Measurements from ENCODE around the gene NSRP1.
"Not testable (repeated sequence)": the region's sequence is repeated elsewhere in the genome, so short reads cannot be mapped to it uniquely, and the experiment has no call there.

The NSRP1 gene, protein sequence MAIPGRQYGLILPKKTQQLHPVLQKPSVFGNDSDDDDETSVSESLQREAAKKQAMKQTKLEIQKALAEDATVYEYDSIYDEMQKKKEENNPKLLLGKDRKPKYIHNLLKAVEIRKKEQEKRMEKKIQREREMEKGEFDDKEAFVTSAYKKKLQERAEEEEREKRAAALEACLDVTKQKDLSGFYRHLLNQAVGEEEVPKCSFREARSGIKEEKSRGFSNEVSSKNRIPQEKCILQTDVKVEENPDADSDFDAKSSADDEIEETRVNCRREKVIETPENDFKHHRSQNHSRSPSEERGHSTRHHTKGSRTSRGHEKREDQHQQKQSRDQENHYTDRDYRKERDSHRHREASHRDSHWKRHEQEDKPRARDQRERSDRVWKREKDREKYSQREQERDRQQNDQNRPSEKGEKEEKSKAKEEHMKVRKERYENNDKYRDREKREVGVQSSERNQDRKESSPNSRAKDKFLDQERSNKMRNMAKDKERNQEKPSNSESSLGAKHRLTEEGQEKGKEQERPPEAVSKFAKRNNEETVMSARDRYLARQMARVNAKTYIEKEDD

DNA sequence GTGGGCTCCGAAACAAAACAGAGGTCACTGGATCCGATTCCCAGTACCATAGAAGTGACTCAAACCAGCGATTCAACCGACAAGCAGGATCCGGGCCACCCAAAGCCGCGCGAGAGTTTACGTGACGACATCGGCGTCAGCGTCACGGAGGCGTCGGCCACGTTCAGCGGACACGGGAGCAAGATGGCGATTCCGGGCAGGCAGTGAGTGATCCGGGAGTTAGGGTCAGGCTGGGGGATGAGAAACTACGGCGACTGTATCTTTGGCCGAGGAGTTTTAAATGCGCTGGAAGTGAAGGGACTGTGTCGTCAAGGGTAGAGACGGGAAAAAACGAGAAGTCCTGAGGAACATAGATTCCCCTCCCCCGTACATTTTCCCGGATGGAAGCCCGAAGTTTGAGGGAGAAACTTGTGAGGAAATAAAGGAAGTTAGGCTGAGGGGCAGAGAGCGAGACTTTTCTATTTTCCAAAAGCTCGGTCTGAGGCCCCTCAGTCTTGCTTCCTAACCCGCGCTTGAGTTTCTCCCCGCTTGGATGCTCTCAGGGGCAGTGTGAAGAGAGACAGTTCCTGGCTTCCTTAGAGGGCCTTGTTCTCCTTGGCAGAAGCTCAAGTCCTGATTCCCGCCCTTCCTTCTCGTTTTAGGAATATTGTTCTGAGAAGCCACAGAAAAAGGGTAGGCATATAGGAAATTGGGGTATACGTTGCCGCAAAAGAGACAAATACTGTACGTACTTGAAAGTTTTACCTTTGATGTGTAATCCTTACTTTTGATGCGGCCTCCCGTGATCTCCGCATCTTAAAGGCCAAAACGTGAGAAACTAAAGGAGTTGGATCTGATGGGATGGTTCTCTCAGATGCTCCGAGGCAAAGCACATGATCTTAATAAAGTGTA, at the start of gene NSRP1:
NSRP1 (plus strand) TSS at position 156 of the 891 bp plus-strand sequence; CDS start at position 184, 28 bp downstream.
- DNase-seq: peak; percentile 90

DNA sequence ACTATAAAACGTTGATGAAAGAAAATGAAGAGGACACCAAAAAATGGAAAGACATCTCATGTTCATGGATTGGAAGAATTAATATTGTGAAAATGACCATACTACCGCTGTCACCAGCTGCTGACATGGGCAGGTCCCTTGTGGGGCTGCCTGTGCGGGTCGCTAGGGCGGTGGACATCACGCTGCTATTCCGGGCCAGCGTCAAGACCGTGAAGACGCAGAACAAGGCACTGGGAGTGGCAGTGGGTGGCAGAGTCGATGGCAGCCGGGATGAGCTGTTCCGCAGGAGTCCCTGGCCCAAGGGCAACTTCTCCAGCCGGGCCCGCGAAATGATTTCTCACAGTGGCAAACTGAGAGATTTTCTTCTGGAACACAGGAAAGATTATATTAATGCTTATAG, 48.2 kb upstream of the NSRP1 start:
- DNase-seq: no peak

DNA sequence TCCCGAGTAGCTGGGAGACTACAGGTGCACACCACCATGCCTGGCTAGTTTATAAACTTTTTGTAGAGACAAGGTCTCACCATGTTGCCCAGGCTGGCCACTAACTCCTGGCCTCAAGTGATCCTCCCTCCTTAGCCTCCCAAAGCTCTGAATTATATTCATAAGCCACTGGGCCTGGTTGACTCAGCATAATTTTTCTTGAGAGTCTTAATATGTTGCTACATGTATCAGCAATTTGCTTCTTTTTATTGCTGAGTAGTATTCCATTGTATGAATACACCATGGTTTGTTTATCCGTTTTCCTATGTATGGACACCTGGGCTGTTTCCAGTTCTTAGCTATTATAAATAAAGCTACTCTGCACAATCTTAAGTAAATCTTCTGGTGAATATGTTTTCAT, 42.4 kb upstream of the NSRP1 start:
- DNase-seq: no peak

DNA sequence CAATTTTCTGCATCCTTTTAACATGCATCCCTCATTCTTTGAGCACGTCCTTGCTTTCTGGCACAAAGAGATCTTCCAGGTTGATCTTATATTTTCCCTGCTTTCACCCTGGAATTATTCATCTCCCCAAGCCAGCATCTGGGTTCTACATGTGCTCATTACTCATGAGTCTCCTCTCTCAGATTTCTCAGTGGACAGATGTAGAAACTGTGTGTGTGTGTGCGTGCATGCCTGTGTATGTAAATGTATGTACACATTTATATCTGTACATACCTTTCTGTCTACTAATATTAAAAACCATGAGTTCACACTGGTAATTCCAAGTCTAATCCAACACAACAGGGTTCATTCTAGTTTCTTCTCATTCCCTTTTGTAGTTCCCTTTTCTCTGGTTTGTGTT, 41.9 kb upstream of the NSRP1 start:
- no peak for DNase-seq

DNA sequence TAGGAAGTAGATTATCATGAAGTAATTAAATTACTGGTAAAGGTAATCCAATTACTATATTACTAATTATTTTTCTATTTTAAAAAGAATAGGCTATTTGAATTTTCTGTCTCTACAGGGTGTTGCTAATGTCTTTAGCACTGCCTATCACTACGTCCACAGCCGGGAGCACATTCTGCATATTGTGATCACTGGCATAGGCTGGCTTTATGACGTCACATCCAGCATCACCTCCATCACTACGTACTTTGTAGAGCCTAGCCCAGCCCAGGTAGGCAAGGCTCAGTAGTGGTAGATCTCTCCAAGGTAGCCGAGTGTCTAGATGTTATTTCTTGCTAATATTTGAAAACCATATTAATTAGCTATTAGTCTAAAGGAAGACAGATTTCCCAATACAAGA, 33.8 kb upstream of the NSRP1 start:
- no peak for DNase-seq

DNA sequence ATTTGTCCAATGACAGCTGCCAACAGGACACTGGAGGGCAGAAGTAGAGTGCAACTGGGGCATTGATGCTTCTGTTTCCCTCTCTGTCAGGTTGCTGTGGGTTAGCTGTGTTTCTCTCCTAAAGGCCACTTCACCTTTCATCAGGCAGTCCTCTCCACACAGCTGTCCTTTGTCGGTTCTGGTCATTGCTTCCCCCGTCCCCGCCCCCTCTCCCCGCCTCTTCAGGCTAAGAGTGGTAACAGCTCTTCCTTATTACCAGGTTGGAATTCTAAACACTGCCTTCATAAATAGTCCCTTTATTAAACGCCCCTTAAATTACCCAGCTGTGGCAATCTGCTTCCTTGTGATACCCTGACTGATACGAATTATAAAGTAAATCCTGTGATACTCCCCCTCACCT, 31.8 kb upstream of the NSRP1 start:
- DNase-seq: no peak

DNA sequence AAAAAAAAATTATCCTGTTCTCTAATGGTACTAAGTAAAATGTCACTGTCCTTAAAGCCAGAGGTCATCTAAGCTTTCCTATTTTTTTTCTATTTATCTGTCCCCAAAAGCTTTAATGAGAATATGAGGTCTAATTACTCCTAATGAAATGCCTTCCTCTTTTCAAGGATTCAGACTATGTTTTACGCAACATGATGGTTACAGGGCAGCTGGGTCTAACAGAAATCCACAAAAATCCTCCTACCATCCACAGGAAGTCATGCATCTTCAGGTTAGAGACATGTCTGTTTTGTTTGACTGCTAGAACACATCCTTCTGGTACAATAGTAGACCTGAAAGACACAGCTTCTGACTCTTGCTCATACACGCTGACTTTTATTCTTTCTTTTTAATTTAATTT, 29.7 kb upstream of the NSRP1 start:
- no peak for DNase-seq

DNA sequence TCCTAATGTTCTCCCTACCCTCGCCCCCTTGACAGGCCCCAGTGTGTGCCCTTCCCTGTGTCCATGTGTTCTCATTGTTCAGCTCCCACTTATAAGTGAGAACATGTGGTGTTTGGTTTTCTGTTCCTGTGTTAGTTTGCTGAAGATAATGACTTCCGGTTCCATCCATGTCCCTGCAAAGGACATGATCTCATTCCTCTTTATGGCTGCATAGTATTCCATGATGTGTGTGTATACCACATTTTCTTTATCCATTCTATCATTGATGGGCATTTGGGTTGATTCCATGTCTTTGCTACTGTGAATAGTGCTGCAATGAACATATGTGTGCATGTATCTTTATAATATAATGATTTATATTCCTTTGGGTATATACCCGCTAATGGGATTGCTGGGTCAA, 29.2 kb upstream of the NSRP1 start:
- DNase-seq: not testable (repeated sequence)

DNA sequence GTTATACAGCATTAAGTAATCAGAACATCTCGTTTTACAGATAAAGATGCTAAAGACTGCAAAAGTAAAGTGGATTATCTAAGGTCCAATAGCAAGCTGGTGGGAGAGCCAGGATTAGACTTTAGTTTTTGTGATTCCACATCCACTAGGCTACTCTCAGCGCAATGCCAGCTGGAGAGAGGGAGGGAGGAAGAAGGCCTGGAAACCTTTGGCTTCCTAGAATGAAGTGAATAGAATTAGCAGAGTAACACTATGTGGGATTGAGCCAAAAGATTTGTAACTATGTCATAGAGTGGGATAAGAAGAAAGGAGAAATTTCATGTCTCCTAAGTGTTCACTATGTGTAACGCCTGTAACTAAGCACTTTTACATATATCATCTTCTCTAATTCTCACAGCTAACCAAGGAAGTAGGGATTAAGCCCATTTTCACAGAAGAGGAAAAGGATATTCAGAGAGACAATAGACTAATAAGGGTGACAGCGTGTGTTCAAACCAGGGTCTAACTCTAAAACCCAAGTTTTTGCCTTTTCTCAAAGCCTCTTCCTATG, 25.4 kb upstream of the NSRP1 start:
- DNase-seq: no peak

DNA sequence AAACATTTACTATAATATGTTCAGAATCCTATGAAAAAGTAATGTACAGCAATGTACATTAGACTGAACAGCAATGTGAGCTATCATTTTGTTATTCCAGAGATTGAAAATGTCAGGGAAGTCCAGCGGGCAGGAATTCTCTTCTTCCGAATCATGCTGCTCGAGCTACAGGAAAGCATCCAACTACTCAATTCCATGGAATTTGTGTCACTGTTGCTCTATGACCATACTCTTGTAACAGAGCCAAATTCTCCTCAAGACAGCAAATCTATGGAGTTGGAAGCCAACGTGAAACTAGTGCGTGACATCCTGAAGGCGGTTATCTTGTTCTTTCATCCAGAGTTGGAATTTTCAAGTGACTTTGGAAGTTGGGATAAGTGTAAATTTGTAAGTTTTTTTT, 24.8 kb upstream of the NSRP1 start:
- DNase-seq: no peak

DNA sequence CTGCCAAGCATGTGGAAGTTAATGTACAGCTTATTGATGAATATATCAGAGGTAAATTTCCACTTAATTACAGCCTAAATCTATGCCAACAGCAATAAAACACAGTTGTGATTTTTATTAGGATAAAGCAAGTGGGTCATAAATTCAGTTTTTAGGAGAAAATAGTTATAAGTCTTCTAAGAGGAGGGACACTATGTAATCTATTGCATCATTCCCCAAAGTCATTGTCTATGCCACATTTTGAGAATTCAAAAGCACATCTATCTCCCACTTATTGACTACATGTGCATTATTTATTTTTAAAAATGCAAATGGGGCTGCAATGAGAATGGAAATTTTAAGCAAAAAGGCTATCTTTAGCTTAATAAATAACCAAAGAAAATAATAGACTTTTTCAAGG, 23.7 kb upstream of the NSRP1 start:
- no peak for DNase-seq

DNA sequence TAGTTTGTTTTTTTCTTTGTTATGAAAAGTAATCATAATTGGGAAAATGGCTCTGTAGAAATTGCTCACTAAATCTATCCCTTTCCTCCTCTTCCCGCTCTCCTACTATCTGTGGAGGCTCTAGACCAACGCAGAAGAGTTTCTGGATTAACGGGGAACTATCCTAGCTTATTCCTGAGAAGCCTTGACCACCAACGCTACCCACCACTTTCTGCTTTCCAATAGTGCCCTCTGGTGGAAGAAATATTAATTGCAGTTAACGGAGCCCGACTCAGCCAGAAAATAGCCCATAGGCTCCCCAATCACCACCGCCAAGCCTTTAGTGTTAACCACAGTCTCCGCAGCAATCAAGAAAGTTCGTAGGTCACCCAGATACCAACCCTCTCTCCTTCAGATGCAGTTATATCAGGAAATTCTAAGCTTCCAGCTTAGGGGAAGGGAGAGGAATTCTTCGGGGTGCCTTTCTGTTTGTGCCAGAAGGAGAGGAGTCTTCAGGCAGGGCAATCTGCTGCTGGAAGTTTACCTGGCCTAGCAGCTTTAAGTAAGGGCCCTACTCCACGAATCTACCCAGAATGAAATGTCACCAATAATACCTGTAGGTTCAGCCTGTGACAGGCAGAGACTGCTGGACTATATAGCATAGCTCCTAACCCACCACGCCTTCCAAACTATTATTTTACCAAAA, 23.0 kb upstream of the NSRP1 start:
- peak; percentile 57 for DNase-seq

DNA sequence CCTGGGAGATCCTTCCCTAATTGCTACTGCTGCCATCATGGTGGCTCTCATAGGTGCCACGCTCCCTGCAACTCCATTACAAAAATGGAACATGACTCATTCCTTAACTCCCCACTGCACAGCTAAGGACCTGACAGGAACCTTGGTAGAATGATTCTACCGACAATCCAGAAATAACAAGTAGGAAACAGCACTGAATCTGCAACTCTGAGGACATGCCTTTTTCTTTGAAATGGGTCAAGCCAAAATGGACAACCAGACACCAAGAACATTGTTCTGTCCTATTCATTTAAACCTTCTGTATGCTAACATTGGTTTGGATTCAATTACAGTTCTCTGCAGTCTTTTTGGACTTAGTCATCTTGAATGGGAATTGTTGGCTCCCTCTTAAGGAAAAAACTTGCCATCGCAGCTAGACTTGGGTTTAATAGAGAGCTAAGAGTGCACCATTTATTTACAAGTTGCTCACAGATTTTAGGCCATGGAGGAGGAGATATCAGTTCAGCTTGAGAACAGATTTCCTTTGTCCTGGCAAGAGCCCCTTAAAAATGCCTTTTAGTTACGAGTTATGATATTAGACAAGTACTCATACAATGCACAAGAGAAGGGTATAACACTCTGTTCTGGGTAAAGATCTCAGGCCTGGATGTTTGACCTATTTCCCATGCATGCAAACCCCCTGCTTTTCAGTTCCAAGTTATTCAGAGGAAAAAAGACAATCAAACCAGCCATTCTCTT, 20.9 kb upstream of the NSRP1 start:
- DNase-seq: peak; percentile 49

DNA sequence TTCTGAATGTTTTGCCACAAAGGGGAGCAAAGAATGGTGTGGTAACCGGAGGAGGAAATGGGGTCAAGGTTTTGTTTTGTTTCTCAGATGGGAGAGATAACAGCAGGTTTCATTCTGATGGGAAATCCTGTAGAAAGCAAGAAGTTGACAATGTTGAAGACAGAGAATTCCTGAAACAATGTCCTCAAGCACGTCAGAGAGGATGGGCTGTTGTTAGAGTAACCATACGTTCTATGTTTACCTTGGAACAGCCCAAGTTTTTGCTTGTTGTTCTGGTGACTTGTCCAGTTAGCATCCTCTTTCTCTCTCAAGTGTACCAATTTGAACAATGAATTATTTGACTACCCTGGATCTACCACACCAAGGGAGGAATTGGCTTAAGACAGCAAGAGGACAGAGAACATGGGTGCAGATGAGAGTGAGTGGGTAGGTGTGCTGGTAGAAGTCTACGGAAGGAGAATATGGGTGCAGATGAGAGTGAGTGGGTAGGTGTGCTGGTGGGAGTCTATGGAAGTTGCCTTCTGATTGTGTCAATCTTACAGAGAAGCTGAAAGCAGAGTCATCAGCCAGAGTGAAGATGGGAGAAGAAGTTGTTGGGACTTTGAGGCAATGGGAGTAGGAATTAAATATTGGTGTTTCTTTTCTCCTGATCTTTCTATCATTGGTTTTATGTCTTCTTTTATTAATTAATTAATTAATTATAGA, 14.8 kb upstream of the NSRP1 start:
- no peak for DNase-seq

DNA sequence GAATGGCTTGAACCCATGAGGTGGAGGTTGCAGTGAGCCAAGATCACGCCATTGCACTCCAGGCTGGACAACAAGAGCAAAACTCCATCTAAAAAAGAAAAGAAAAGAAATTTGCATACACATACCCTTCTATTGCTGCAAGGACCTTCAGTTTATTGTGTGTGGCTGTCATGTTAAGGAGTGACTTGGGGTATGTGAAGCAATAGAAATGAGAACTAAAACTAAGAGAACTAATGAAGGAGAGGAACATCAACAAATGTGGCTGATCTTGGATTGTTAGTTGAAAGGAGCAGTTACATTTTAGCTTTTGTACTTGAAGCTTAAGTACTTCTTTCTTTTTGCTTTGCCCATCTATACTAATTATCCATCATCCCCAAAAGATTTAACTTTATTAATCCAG, 12.7 kb upstream of the NSRP1 start:
- no peak for DNase-seq

DNA sequence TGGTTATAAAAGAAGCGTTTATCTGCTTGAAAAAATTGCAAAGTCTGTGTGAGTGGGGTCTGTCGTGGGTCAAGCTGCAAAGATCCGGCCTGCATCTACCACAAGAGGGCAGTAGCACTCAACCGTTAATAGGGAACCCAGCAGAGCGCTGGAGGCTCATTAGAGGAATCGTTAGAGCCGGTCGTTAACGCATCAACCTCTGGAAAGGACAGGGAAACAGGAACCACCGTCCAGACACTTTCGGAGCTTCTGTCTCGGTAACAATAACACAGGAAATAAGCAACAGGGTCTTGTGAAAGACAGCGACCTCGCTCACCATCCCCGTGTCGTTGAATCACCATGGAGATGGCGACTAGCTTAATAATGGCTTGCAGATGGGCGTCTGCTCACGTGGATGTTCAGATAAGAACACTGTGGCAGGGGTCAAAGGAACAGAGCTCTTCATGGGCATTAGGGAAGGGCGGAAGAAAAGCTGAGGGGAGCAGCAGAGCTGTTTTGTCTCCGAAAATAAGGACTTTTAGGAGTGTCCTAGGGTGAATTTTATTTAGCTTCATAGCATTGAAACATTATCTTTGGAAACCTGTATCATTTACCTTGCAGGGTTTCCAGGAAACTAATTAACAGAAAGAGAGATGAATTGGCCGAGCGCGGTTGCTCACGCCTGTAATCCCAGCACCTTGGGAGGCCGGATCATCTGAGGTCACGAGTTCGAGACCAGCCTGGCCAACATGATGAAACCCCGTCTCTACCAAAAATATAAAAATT, 11.9 kb upstream of the NSRP1 start:
- peak; percentile 85 for DNase-seq

DNA sequence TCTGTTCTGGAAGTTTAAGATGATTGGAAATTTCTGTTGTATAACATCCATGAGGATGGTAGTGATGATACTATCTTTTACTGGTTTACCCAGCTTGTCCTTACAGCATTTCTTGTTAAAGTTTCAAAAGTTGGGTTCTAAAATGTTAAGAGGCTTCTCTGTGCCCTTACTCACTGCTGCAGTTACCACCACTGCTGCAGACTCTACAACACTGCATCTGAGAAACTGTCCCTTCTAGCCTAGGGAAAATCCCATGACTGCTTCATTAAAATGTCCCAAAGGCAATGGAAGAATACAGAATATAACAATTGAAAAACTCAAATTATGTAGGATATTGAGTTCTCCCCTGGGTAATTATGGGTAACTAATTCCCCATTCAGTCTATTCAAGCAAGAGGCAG, 3.8 kb upstream of the NSRP1 start:
- no peak for DNase-seq

DNA sequence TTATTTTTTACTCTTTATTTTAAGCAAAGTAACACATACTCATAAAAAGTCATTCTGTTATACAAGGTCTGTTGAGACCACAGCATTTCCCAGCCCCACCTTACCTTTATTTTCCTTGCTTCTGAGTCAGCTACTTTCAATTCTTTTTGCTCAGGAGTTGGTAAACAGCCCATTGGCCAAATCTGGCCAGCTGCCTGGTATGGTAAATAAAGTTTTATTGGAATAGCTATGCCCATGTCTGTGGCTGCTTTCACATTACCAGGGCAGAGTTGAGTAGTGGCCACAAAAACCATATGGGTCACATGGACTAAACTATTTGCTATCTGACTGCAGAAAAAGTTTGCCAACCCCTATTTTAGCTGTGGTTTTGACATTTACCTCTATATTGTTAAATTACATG, 3.4 kb upstream of the NSRP1 start:
- DNase-seq: no peak

DNA sequence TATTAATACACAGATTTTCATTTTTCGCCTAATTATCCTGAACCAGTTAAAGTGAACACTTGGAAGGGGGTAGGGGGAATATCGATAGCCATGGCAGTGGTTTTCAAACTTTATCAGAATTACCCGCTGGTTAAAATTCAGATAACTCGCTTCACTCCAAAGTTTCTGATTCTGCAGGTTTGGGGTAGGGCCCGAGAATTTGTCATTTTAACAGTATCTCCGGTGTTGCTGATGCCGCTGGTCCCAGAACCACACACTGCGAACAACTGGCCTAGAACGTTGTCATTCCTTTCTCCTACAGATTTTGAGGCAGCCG, 313 bp upstream of the NSRP1 start:
- DNase-seq: no peak

DNA sequence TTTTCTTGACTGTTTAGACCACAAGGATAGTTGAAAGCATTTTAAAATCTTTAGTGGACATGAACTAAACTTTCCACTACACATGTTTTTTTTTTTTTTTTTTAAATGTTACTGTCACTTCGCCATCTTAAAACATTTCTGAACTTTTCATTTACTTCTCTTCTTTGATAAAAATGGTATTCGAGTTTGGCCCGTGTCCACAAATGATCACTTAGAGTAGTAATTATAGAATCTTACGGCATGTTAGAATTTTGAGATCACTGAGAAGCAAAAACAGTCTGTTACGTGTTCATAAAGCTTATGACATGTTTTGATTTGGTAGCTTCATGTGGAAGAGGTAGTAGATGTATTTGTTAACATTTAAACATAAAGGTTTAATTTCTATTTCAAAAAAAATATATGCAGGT, 1.1 kb downstream of the NSRP1 start:
- no peak for DNase-seq

DNA sequence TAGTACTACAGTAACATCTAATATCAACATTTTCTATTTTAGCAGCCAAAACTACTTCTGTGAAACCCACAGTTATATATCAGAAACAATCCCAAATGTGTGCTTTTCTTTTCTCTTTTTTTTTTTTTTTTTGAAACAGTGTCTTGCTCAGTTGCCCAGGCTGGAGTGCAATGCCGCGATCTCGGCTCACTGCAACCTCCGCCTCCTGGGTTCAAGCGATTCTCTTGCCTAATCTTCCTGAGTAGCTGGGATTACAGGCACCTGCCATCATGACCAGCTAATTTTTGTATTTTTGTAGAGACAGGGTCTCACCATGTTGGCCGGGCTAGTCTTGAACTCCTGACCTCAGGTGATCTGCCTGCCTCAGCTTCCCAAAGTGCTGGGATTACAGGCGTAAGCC, 2.0 kb downstream of the NSRP1 start:
- DNase-seq: not testable (repeated sequence)

Data from NCI-H2171 treated with DMSO at 0.1 percent for 48 hours (cell line).